HG02852 (cell line): ENCODE results near the gene PARD3.

ENCODE experiments used
- ATAC-seq: cut with Tn5 transposase; IDR thresholded peaks from one replicate; pipeline ENCODE4 v1.9.1; 2021; ENCODE audit warnings: mild to moderate bottlenecking, moderate library complexity; ENCODE audit not compliant: unreplicated experiment

Gene PARD3

GRCh38 chr10:34629084-34629483 is 186.0 kb downstream of the PARD3 start:
- no peak for ATAC-seq

- no peak for ATAC-seq
Measured at GRCh38 chr10:34628174-34628796, 186.8 kb downstream of the PARD3 start.

- no peak for ATAC-seq
Measured at GRCh38 chr10:34627741-34628140, 187.4 kb downstream of the PARD3 start.

- no peak for ATAC-seq
Measured at GRCh38 chr10:34627331-34627730, 187.8 kb downstream of the PARD3 start.

GRCh38 chr10:34626158-34626880 is 188.8 kb downstream of the PARD3 start:
- ATAC-seq, result no peak

GRCh38 chr10:34624323-34625153 is 190.6 kb downstream of the PARD3 start:
- ATAC-seq, result no peak

GRCh38 chr10:34622945-34623344 is 192.2 kb downstream of the PARD3 start:
- no peak for ATAC-seq

- no peak for ATAC-seq
Measured at GRCh38 chr10:34618611-34619010, 196.5 kb downstream of the PARD3 start.

GRCh38 chr10:34615770-34616169 is 199.3 kb downstream of the PARD3 start:
- no peak for ATAC-seq

- ATAC-seq, result no peak
Measured at GRCh38 chr10:34613491-34613890, 201.6 kb downstream of the PARD3 start.

GRCh38 chr10:34612938-34613337 is 202.2 kb downstream of the PARD3 start:
- ATAC-seq, result no peak

GRCh38 chr10:34612446-34612845 is 202.7 kb downstream of the PARD3 start:
- no peak for ATAC-seq

- no peak for ATAC-seq
Measured at GRCh38 chr10:34609287-34609940, 205.7 kb downstream of the PARD3 start.

- no peak for ATAC-seq
Measured at GRCh38 chr10:34607894-34608293, 207.2 kb downstream of the PARD3 start.

GRCh38 chr10:34606890-34607289 is 208.2 kb downstream of the PARD3 start:
- ATAC-seq, result no peak

- no peak for ATAC-seq
Measured at GRCh38 chr10:34602478-34602877, 212.6 kb downstream of the PARD3 start.

- ATAC-seq, result no peak
Measured at GRCh38 chr10:34601691-34602090, 213.4 kb downstream of the PARD3 start.

GRCh38 chr10:34599026-34599795 is 215.9 kb downstream of the PARD3 start:
- no peak for ATAC-seq

GRCh38 chr10:34596351-34596750 is 218.7 kb downstream of the PARD3 start:
- ATAC-seq, result no peak

GRCh38 chr10:34593930-34594329 is 221.2 kb downstream of the PARD3 start:
- no peak for ATAC-seq
